ENCODE measurements around the gene STX4. TPM values are rescaled to one million over a fixed set of nuclear protein-coding genes. Genes with fewer than 3 reads are reported as not detected.

Gene STX4
- total RNA-seq, 4 donors from 2014 or later = 19.0 to 35.9 (median 25.1) TPM

DNA sequence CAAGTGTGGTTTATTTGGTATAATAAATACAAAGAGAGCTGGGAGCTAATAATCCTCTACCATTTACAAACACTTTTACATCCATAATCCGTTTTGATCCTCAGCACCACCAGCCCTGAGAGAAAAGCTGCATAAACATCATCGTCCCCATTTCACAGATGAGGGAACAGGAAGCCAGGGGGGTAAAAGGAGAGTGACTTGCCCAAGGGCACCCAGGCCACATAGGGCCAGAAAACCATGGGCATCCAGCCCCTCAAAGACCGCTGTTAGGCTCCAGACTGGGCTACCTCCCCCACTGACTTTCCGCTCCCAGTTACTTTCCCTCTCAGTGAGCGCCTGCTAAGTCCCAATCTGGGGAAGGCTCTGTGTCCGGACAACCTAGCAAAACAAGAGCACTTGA lies 29.6 kb upstream of the STX4 start:
- no peak for DNase-seq
- WGBS, 2 donors = 75 to 77% methylated on average over 6 of the region's 6 CpGs
- intact Hi-C loops (cut with DNase I) = no loop called here
- TF ChIP-seq, protein P1, sequence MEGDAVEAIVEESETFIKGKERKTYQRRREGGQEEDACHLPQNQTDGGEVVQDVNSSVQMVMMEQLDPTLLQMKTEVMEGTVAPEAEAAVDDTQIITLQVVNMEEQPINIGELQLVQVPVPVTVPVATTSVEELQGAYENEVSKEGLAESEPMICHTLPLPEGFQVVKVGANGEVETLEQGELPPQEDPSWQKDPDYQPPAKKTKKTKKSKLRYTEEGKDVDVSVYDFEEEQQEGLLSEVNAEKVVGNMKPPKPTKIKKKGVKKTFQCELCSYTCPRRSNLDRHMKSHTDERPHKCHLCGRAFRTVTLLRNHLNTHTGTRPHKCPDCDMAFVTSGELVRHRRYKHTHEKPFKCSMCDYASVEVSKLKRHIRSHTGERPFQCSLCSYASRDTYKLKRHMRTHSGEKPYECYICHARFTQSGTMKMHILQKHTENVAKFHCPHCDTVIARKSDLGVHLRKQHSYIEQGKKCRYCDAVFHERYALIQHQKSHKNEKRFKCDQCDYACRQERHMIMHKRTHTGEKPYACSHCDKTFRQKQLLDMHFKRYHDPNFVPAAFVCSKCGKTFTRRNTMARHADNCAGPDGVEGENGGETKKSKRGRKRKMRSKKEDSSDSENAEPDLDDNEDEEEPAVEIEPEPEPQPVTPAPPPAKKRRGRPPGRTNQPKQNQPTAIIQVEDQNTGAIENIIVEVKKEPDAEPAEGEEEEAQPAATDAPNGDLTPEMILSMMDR (IDR thresholded peaks at IDR 0.05) = no peak
- TF ChIP-seq POLR2A (IDR thresholded peaks at IDR 0.05) = no peak
- H3K4me1 ChIP-seq = peaks cover 17 to 50% (median 21%) of the 10 kb centered on the region in 3 donors
- H3K9me3 ChIP-seq = no peaks in the 10 kb centered on the region
- no peak overlapping the region for H3K4me3 ChIP-seq
- H3K27me3 ChIP-seq = peaks cover 0 to 25% (median 0%) of the 10 kb centered on the region in 4 donors
- H3K27ac ChIP-seq = peak overlapping the region in 1 of 4 donors; percentile 82
- H3K36me3 ChIP-seq = no peaks in the 10 kb centered on the region

DNA sequence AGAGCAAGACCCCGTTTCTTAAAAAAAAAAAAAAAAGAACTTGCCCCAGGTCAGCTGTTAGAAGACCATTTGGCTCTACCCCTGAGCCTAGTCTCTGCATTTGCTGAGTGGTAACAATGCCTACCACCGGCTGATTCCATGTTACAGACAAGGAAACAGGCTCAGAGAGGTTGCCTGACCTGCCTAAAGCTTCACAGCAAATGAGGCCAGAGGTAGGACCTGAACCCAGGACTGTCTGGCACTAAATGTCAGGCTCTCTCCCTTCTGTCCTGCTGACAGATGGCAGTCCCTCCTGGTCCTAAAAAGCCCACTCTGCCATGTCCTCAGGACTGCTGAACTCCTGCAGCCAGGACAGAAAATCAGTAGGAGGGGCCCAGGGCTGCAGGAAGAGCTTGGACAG lies 28.7 kb upstream of the STX4 start:
- intact Hi-C loops (cut with DNase I) = no loop called here
- TF ChIP-seq, protein P1 (IDR thresholded peaks at IDR 0.05) = no peak
- no peak for TF ChIP-seq POLR2A (IDR thresholded peaks at IDR 0.05)
- H3K4me3 ChIP-seq = no peak overlapping the region
- H3K36me3 ChIP-seq = no peaks in the 10 kb centered on the region
- 80 to 84% methylated on average over 1 to 2 of the region's 2 CpGs for WGBS, 2 donors
- no peaks in the 10 kb centered on the region for H3K9me3 ChIP-seq
- H3K27me3 ChIP-seq = peaks cover 0 to 34% (median 0%) of the 10 kb centered on the region in 4 donors
- no peak for DNase-seq
- H3K27ac ChIP-seq = no peak overlapping the region
- H3K4me1 ChIP-seq = peaks cover 17 to 42% (median 21%) of the 10 kb centered on the region in 3 donors

DNA sequence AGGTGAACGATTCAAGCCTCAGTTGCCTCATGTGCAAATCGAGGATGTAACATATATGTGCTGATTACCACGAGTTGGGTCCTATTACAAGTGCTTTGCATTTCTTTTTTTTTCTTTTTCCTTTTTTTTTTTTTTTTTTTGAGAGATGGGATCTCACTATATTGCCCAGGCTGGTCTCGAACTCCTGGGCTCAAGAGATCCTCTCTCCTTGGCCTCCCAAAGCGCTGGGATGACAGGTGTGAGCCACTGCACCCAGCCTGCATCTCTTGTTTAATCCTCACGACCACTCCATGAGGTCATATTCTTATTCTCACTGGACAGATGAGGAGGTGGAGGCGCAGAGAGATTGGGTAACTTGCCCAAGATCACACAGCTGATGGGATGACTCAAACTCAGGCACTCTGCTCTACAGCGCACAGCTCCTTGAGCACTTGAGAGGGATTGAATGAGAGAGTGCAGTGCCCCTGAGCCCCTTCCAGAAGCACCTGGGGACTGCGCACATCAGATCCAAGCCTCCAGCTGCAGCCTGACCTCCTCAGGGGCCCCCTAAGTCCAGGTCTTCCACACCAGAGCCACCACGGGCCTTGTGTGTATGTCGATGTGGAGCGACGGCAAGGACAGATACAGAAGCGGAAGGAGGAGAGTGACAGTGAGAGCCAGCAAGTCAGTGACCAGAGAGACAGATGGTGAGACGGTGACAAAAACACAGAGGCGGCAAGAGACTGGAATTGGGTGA lies 27.8 kb upstream of the STX4 start:
- peaks cover 17 to 42% (median 19%) of the 10 kb centered on the region in 3 donors for H3K4me1 ChIP-seq
- DNase-seq = no peak
- H3K27ac ChIP-seq = no peak overlapping the region
- TF ChIP-seq, protein P1 (IDR thresholded peaks at IDR 0.05) = no peak
- TF ChIP-seq POLR2A (IDR thresholded peaks at IDR 0.05) = no peak
- WGBS, 2 donors = 68 to 71% methylated on average over 8 to 12 of the region's 16 CpGs
- H3K27me3 ChIP-seq = peaks cover 0 to 43% (median under 1%) of the 10 kb centered on the region in 4 donors
- H3K4me3 ChIP-seq = no peak overlapping the region
- intact Hi-C loops (cut with DNase I) = no loop called here
- H3K36me3 ChIP-seq = no peaks in the 10 kb centered on the region
- no peaks in the 10 kb centered on the region for H3K9me3 ChIP-seq

DNA sequence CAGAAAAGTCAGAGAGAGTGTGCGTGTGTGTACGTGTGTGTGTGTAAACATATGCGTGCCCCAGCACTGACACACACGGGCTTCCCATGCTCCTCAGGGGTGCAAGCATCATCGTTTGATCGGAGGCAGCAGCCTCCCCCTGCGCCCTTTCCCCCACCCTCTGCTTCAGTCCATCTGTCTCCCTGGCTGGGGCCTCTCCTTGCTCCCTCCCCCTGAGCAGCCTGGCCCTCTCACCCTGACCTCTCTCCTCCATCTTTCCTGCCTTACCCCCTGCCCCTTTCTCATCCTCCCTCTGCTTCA lies 27.3 kb upstream of the STX4 start:
- 53 to 55% methylated on average over 7 of the region's 7 CpGs for WGBS, 2 donors
- no peak overlapping the region for H3K27ac ChIP-seq
- intact Hi-C loops (cut with DNase I) = no loop called here
- peaks cover 0 to 48% (median 3%) of the 10 kb centered on the region in 4 donors for H3K27me3 ChIP-seq
- H3K4me3 ChIP-seq = no peak overlapping the region
- H3K4me1 ChIP-seq = peaks cover 15 to 42% (median 24%) of the 10 kb centered on the region in 3 donors
- TF ChIP-seq, protein P1 (IDR thresholded peaks at IDR 0.05) = no peak
- TF ChIP-seq POLR2A (IDR thresholded peaks at IDR 0.05) = no peak
- H3K9me3 ChIP-seq = no peaks in the 10 kb centered on the region
- no peaks in the 10 kb centered on the region for H3K36me3 ChIP-seq
- no peak for DNase-seq

DNA sequence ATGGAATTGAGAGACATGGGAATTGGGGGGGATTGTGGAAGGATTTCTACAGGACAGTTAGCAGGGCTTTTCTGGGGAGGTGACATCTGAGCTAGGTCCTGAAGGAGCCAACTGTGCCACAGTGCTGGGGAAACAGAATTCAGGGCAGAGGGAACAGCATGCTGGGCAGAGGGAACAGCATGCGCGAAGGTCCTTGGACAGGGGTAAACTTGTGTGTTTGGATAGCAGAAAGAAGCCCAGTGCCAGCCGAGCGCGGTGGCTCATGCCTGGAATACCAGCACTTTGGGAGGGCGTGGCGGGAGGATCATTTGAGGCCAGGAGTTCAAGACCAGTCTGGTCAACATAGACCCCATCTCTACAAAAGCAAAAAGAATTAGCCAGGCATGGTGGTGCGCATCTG lies 26.8 kb upstream of the STX4 start:
- no peak overlapping the region for H3K27ac ChIP-seq
- intact Hi-C loops (cut with DNase I) = no loop called here
- no peak for DNase-seq
- TF ChIP-seq, protein P1 (IDR thresholded peaks at IDR 0.05) = no peak
- no peak for TF ChIP-seq POLR2A (IDR thresholded peaks at IDR 0.05)
- no peaks in the 10 kb centered on the region for H3K9me3 ChIP-seq
- no peak overlapping the region for H3K4me3 ChIP-seq
- 90 to 91% methylated on average over 7 to 8 of the region's 8 CpGs for WGBS, 2 donors
- H3K4me1 ChIP-seq = peaks cover 12 to 37% (median 22%) of the 10 kb centered on the region in 3 donors
- H3K36me3 ChIP-seq = no peaks in the 10 kb centered on the region
- peaks cover 0 to 54% (median 5%) of the 10 kb centered on the region in 4 donors for H3K27me3 ChIP-seq

Measured in esophagus squamous epithelium (tissue), 5 donors.